8988T (cell line): ENCODE results near the gene ZNF443.
A peak's percentile ranks its signal among the peaks of the same experiment; 100 is the strongest.
"Not testable (repeated sequence)": the region's sequence is repeated elsewhere in the genome, so short reads cannot be mapped to it uniquely, and the experiment has no call there.

Experiments used
- DNase-seq: peaks from one replicate; pipeline ENCODE4 v3.0.0; 2011

Gene ZNF443

GRCh38 chr19:12440541-12441316 is at the start of gene ZNF443:
Gene ZNF443 (minus strand): TSS chr19:12441021. CDS start chr19:12440914, 107 bp downstream.
- peak; percentile 31 for DNase-seq

- DNase-seq = not testable (repeated sequence)
Observed at GRCh38 chr19:12486265-12486783, 45.5 kb upstream of the ZNF443 start.

GRCh38 chr19:12485571-12485970 is 44.8 kb upstream of the ZNF443 start:
- DNase-seq = no peak

DNA sequence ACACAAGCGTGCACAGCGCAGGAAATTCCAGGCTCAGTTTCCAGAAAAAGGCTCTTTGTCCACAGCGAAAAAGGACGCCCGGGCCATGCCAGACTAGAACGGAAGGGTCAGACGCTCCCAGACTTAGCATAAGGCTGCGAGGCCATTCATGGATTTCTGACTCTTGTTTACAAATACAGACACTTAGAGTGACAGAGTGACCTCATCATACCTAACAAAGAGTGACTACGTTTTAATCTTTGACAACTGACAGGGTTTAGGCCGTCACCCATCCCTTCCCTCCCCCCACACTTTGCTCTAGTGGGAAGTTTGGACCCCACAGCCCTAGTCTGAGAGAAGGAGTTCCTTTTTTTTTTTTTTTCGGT is 44.2 kb upstream of the ZNF443 start:
- DNase-seq = no peak

DNA sequence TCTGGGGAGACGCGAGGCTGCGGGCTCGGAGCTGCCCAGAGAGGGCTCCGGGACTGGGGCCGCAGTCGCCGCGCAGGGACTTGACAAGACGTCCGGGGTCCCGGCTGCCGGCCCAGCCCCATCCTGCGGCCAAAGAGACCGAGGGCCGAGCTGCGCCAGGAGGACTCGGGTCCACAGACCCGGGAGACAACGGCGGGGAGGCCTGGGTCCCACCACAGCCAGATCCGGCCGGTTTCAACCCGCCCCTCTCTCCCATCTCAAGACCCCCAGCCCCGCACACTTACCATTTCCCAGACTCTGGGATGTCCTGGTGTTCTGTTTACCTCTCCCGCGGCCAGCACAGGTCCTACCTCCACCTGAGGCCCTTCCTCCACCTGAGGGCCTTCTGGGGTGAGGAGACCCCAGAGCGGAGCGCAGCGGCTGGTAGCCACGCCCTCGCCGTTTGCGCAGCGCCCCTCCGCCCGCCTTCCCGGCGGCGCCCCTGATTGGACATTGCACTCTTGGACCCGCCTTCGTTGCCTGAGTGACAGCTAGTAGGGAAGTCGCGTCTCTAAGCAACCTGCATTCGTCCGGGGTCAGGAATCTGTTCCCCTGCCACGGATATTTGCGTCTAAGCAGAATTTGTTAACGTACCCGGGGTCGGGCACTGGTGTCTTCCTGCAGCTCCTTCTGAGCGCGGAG is 43.7 kb upstream of the ZNF443 start, which contains the start of gene ZNF709:
Gene ZNF709, minus strand, starts transcription at position 446 of the 681 bp plus-strand sequence. Its CDS starts 159 bp downstream, at position 287.
- DNase-seq = peak; percentile 32

- no peak for DNase-seq
Observed at GRCh38 chr19:12484011-12484370, 43.2 kb upstream of the ZNF443 start.

DNA sequence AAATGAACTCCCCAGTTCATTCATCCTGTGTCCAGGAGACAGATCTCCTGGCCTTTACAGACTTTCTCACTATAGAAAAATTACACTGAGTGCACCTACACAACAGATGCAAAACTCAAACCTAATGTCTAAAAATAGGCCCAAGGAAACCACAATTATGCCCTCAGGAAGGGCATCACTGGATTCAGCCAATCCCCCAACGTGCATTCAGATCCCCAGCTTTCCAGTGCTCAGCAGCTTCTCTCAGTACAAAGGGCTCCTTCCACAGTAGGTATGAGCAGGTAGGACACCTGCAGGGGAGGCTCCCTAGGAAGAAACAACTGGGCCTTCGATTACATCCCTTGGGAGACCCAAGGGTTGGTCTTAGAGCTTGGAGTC is 41.7 kb upstream of the ZNF443 start:
- no peak for DNase-seq

DNA sequence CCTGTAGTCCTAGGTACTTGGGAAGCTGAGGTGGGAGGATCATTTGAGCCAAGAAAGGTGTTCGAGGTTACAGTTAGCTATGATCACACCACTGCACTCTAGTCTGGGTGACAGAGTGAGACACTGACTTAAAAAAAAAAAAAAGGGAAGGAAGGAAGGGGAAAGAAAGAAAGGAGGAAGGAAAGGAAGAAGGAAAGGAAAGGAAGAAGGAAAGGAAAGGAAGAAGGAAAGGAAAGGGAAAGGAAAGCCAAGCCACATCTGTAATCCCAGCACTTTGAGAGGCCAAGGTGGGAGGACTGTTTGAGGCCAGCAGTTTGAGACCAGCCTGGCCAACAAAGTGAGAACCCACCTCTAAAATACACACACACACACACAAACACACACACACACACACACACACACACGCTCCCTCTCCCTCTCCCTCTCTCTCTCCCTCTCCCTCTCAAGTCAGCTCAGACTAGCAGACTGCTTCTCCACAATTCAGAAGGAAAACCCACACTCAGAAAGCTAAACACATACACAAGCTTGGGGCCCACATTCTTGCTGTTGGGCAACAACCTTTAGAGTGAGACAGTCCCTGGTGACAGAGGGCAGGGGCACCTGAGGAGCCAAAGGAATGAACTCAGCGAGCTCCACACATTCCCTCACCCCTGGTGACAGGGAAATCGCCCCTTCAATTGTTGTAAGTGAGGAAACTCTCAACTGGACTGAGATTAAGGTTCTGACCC is 41.1 kb upstream of the ZNF443 start:
- DNase-seq = no peak

DNA sequence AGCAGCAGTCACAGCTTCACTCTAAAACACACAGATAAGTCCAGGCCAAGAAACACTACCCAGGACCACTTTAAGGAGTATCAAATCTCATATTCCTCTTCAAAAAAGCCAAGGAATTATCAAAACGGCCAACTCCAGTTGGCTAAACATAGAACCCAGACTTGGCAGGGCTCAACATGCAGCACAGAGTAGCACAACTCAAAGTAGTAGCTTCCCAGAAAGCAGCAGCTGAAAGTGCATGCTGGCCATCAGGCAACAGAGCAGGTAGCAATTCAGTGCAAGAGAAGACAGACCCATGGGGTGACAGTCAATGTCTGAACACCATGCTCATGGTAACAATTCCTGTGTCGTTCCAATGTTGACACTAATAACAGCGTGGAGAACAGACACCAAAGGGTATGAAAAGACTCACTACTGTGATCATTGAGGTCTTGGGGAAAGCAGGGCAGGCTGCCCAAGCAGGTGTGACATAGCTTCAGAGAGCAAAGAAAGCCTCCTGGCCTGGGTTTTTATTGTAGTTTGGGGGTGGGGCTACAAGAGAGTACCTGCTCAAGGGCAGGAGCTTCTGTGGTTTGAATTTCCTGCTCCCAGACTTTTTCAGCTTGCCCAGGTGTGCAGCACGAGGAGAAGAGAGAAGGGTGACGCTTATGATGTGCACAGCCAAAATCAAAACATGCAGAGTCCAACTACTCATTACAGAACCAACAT is 37.6 kb upstream of the ZNF443 start:
- no peak for DNase-seq

- DNase-seq = not testable (repeated sequence)
Observed at GRCh38 chr19:12467651-12468050, 26.8 kb upstream of the ZNF443 start.

GRCh38 chr19:12465211-12465610 is 24.4 kb upstream of the ZNF443 start:
- DNase-seq = no peak

GRCh38 chr19:12464769-12465168 is 23.9 kb upstream of the ZNF443 start:
- no peak for DNase-seq

DNA sequence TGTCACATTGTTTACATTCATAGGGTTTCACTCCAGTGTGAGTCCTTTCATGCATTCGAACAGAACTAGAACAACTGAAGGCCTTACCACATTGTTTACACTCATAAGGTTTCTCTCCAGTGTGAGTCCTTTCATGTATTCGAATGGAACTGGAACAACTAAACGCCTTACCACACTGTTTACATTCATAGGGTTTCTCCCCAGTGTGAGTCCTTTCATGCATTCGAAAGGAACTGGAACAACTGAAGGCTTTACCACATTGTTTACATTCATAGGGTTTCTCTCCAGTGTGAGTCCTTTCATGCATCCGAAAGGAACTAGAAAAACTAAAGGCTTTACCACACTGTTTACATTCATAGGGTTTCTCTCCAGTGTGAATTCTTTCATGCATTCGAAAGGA is 23.3 kb upstream of the ZNF443 start:
- not testable (repeated sequence) for DNase-seq

DNA sequence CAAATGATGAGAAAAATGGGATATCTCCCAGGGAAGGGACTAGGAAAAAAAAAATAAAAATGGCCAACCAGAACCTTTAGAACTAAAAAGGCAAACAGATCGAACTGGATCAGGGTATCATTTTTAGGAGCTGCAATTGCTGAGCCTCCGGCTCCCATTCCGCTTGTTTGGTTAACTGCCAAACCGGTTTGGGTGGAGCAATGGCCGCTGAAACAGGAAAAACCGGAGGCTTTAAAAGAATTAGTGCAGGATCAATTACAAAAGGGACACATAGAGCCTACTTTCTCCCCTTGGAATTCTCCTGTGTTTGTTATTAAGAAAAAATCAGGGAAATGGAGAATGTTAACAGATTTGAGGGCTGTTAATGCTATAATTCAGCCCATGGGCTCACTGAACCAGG is 12.7 kb upstream of the ZNF443 start:
- no peak for DNase-seq

GRCh38 chr19:12450844-12451243 is 10.0 kb upstream of the ZNF443 start:
- DNase-seq = no peak

GRCh38 chr19:12448808-12449207 is 8.0 kb upstream of the ZNF443 start:
- DNase-seq = no peak

DNA sequence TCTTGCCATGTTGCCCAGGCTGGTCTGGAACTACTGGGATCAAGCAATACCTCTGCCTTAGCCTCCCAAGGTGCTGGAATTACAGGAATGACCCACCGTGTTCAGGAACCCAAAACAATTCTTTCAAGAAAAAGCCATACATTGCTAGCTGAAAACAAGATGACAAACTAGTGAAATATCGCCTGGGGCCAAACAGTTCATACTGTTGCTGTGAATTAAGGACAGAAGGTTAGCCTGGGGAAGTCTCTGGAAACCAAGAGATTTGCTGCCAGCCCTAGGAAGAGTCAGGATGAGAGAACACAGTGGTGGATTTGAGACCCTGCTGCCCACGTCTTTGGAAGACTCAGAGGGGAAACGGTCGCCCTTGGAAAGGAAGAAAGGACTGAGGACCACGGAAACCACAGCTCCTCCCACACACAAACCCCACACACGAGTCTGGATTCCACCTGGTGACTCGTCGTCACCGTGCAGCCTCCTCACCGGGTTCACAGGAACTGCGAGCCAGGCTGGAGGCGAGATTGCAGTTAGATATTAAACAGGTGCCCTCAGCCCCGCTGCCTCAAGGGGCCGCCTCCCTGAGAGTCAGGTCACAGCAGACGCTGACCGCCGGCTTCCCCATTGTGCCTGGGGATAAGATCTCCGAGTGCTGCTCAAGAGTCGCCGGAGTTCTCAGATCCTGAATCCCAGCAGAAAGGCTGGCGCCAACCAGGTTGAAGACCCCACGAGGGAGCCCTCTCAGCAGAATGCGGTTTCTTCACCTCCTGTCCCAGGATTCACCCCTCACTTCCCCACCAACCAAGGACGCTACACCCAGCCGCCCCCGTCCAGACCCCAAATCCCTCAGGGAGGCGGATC is 908 bp downstream of the ZNF443 start:
- not testable (repeated sequence) for DNase-seq

DNA sequence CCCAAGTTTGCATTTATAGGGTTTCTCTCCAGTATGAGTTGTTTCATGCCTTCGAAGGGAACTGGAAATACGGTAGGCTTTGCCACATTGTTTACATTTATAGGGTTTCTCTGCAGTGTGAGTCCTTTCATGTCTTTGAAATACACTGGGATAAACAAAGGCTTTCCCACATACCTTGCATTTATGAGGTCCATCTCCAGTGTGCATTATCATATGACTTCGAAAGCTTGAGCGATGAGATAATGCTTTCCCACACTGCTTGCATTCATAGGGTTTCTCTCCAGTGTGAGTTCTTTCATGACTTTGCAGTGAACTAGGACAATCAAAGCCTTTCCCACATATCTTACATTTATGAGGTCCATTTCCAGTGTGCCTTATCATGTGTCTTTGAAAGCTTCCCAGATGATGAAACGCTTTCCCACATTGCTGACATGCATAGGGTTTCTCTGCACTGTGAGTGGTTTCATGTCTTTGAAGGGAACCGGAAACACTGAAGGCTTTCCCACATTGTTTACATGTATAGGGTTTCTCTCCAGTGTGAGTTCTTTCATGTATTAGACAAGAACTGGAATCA is 10.0 kb downstream of the ZNF443 start:
- not testable (repeated sequence) for DNase-seq

DNA sequence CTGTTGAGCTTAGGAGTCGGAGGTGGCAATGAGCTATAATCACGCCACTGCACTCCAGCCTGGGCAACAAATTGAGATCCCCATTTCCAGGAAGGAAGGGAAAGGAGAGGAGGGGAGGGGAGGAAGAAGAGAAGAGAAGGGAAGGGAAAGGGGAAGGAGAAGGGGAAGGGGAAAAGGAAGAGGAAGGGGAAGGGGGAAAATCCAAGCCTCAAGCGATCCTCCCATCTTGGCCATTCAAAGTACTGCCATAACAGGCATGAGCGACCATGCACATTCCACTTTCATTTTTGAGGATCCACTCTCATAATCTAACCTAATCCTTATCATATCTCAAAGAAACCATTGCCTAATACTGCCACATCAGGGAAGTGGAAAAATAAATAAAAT is 14.9 kb downstream of the ZNF443 start:
- no peak for DNase-seq

DNA sequence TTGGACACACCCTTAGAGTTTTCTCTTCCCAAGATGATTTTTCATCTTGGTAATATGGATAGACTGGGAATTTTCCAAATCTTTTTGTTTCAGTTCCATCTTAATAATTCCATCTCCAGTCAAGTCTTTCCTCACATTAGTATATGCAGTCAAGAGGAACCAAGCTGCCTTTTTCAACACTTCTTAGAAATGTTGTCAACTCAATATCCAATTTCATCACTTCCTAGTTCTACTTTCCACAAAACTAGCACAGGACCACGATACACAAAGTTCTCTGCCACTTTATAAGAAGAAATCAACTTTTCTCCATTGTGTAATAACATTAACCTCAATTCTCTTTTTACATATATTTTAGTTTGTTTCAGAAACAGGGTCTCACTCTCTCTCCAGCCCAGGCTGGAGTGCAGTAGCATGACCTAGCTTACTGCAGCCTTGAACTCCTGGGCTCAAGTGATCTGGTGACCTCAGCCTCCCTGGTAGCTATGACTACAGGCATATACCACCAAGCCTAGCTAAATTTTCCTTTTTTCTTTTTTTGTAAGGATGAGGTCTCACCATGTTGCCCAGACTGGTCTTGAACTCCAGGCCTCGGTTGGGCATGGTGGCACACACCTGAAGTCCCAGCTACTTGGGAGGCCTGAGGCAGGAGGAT is 15.5 kb downstream of the ZNF443 start:
- DNase-seq = no peak

DNA sequence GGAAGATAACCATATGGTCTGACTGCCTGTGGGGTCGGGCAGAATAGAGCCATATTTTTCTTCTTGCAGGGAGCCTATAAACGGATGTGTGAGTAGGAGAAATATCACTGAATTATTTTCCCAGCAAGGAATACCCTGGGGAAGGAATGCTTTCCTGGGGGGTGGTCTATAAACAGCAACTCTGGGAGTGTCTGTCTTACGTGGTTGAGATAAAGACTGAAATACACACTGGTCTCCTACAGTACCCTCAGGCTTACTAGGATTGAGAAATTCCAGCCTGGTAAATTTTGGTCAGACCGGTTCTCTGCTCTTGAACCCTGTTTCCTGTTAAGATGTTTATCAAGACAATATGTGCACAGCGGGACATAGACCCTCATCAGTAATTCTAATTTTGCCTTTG is 23.5 kb downstream of the ZNF443 start:
- DNase-seq = not testable (repeated sequence)
